ENCODE results near the gene SCFD2.

The SCFD2 gene

GRCh38 chr4:52823702-52824092 is 542.2 kb downstream of the SCFD2 start:
- H3K4me3 ChIP-seq (ENCODE audit: low read length), result no peak overlapping the region
- DNase-seq (ENCODE audit: low read depth), result no peak
- no peak for TF ChIP-seq CTCF (conservative IDR thresholded peaks at IDR 0.05; ENCODE audit: low read depth, low read length)

Data from retinal pigment epithelial cell (primary cell).